GM12801 (cell line): ENCODE measurements around the gene SMAP1.

Source experiments
- CTCF ChIP-seq: IDR thresholded peaks from one replicate; pipeline ENCODE4 v1.5.1; 2011; ENCODE audit warnings: control low read depth; ENCODE audit not compliant: insufficient read length; ENCODE audit errors: extremely low read depth

The SMAP1 gene

GRCh38 chr6:70684794-70685493 is 17.3 kb downstream of the SMAP1 start:
- TF ChIP-seq CTCF, result no peak

DNA sequence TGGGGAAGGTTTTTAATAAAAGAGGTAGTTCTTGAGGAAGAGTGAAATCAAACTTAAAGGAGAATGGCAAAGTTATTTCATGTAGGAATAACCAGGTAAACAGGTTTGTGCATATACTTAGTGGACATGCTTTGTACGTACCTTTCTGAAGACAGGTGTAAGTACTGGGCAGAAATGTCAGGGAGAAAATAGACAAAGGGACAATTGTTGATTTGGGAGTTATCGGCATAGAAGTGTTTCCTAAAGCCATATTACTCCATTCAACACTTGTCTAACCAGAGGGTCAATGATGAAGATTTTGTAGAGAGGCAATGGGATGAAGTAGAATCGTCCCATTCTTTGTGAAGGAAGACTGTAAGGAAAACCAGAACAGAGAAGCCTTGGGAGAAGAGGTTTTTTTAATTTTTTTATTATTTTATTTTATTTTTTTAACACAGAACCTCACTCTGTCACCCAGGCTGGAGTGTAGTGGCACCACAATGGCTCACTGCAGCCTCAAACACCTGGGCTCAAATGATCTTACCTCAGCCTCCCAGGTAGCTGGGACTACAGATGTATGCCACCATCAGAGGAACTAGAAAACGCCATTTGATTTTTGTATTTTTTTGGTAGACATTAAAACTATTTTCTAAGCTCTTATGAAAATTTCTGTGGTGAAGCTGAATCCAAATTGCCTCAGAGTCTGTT is 18.0 kb downstream of the SMAP1 start:
- no peak for TF ChIP-seq CTCF

- TF ChIP-seq CTCF, result no peak
These were observed 19.0 kb downstream of the SMAP1 start for GRCh38 chr6:70686548-70687133.

GRCh38 chr6:70693887-70694286 is 26.2 kb downstream of the SMAP1 start:
- no peak for TF ChIP-seq CTCF

GRCh38 chr6:70694371-70694770 is 26.7 kb downstream of the SMAP1 start:
- TF ChIP-seq CTCF, result no peak

DNA sequence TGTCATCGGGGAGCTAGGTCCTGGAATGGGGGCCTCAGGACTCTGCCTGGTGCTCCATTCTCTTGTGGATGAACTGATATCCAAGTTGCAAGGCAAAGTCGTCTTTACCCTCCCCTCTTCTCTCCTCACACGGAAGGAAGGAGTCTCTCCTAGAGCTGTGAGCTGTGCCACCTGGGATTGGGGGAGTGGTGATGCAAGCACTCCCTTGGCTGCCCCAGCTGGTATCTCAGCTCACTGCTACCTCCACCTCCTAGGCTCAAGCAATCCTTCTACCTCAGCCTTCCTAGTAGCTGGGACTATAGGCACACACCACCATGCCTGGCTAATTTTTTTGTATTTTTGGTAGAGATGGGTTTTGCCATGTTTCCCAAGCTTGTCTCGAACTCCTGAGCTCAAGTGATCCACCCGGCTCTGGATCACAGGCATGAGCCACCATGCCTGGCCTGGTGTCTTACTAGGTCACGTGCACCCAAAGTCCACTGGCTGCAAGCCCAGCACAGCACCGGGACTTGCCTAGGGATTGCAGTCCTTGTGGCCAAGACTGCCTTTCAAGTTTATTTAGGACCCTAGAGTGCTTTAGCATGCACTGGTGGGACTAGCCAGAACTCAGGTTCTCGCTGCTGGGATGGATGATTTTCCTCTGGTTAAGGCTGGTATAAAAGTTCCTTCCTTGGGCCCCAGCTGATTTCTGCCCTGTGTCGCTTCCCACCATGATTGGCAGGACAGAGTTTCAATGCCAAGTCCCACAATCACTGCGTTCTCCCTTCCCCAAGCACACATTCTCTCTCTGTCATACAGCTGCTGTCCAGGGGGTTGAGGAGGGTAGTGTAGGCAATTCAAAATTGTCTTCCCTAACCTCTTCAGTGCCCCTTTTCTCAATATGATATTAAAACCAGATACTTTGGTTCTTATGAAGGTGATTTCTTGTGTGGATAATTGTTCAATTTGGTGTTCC is 33.5 kb downstream of the SMAP1 start:
- no peak for TF ChIP-seq CTCF

DNA sequence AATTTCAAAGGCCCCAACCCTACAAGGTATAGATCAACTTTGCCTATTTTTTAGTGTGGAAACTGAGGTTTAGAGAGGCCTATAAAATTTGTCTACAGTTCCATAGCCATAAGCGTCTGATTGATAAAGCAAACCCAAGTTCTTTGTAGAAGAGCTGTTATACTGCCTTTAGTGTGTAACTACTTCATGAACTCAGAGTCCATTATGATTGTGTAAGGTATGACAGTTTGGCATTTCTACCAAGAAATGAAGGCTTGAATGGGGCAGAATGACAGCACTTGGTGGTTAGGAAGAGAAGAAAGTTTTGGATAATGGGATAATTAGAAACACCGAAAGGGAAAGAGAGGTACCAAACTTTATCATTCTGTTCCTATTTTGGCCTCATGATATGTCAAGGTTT is 38.1 kb downstream of the SMAP1 start:
- no peak for TF ChIP-seq CTCF
